ENCODE measurements around the gene CCDC88B.

DNA sequence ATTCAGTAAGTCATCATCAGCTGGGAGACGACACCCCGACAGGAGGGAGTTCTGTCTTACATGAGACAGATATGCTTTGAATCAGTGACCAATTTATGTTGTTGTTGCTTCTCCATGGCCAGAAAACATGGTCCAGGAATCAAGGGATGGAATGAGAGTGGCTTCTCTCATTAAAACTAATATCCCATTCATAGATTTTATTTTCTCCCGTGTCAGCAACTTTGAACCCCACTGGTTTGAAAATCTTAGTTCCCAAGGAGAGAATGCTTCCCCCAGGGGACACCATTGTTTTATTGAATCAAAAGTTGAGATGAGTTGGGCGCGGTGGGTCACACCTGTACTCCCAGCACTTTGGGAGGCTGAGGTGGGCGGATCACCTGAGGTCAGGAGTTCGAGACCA lies 61.8 kb downstream of the CCDC88B start:
- TF ChIP-seq, protein P1, sequence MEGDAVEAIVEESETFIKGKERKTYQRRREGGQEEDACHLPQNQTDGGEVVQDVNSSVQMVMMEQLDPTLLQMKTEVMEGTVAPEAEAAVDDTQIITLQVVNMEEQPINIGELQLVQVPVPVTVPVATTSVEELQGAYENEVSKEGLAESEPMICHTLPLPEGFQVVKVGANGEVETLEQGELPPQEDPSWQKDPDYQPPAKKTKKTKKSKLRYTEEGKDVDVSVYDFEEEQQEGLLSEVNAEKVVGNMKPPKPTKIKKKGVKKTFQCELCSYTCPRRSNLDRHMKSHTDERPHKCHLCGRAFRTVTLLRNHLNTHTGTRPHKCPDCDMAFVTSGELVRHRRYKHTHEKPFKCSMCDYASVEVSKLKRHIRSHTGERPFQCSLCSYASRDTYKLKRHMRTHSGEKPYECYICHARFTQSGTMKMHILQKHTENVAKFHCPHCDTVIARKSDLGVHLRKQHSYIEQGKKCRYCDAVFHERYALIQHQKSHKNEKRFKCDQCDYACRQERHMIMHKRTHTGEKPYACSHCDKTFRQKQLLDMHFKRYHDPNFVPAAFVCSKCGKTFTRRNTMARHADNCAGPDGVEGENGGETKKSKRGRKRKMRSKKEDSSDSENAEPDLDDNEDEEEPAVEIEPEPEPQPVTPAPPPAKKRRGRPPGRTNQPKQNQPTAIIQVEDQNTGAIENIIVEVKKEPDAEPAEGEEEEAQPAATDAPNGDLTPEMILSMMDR (conservative IDR thresholded peaks at IDR 0.05): no peak
- TF ChIP-seq EZH2 (IDR thresholded peaks at IDR 0.05; ENCODE audit: low read depth): no peak
